ENCODE measurements around the gene C3orf49.

C3orf49 gene

GRCh38 chr3:63851287-63851686 lies 32.2 kb downstream of the C3orf49 start:
- DNase-seq (ENCODE audit: low read depth), result no peak

- no peak for DNase-seq (ENCODE audit: low read depth)
Measured at GRCh38 chr3:63853106-63853505, 34.0 kb downstream of the C3orf49 start.

GRCh38 chr3:63855333-63855940 lies 36.3 kb downstream of the C3orf49 start:
- DNase-seq (ENCODE audit: low read depth), result no peak

GRCh38 chr3:63857311-63857710 lies 38.2 kb downstream of the C3orf49 start:
- DNase-seq (ENCODE audit: low read depth), result no peak

GRCh38 chr3:63860776-63861175 lies 41.7 kb downstream of the C3orf49 start:
- DNase-seq (ENCODE audit: low read depth), result no peak

- DNase-seq (ENCODE audit: low read depth), result no peak
Measured at GRCh38 chr3:63861306-63861705, 42.2 kb downstream of the C3orf49 start.

GRCh38 chr3:63862804-63863149 lies 43.7 kb downstream of the C3orf49 start:
- DNase-seq (ENCODE audit: low read depth), result no peak

GRCh38 chr3:63863150-63864007 lies 44.3 kb downstream of the C3orf49 start, which contains the start of the genes ATXN7 and THOC7:
ATXN7 (plus strand) TSS chr3:63863867; CDS start chr3:63912599, 48,732 bp downstream.
THOC7 (minus strand) TSS chr3:63863805; CDS start chr3:63863790, 15 bp downstream.
- no peak for DNase-seq (ENCODE audit: low read depth)

GRCh38 chr3:63864008-63864964 lies 45.2 kb downstream of the C3orf49 start:
- DNase-seq (ENCODE audit: low read depth), result no peak

- no peak for DNase-seq (ENCODE audit: low read depth)
Measured at GRCh38 chr3:63864965-63865327, 45.8 kb downstream of the C3orf49 start.

GRCh38 chr3:63867225-63867624 lies 48.1 kb downstream of the C3orf49 start:
- no peak for DNase-seq (ENCODE audit: low read depth)

- no peak for DNase-seq (ENCODE audit: low read depth)
Measured at GRCh38 chr3:63869940-63870614, 51.0 kb downstream of the C3orf49 start.

GRCh38 chr3:63870615-63871005 lies 51.5 kb downstream of the C3orf49 start:
- DNase-seq (ENCODE audit: low read depth), result no peak

GRCh38 chr3:63872135-63872924 lies 53.2 kb downstream of the C3orf49 start:
- DNase-seq (ENCODE audit: low read depth), result no peak

- no peak for DNase-seq (ENCODE audit: low read depth)
Measured at GRCh38 chr3:63874769-63875168, 55.7 kb downstream of the C3orf49 start.

GRCh38 chr3:63875510-63875909 lies 56.4 kb downstream of the C3orf49 start:
- no peak for DNase-seq (ENCODE audit: low read depth)

- DNase-seq (ENCODE audit: low read depth), result no peak
Measured at GRCh38 chr3:63876260-63876659, 57.2 kb downstream of the C3orf49 start.

- DNase-seq (ENCODE audit: low read depth), result no peak
Measured at GRCh38 chr3:63877737-63878393, 58.8 kb downstream of the C3orf49 start.

GRCh38 chr3:63878394-63879060 lies 59.4 kb downstream of the C3orf49 start:
- DNase-seq (ENCODE audit: low read depth), result no peak

GRCh38 chr3:63880653-63881052 lies 61.6 kb downstream of the C3orf49 start:
- no peak for DNase-seq (ENCODE audit: low read depth)
